Mucosa of descending colon (tissue), 3 donors: Measurements from ENCODE around the gene SEH1L. TPM values are rescaled to one million over a fixed set of nuclear protein-coding genes. Genes with fewer than 3 reads are reported as not detected.

Experiments used
- ATAC-seq: fragments of 200-7000 bp; cut with Tn5 transposase; one replicate; pipeline ENCODE4 v1.9.1; 2020; ENCODE audit warnings: mild to moderate bottlenecking, moderate library complexity
- DNase-seq, 3 donors: peaks; one replicate each; pipeline ENCODE4 v3.0.0-alpha.2; 2020
- H3K36me3 ChIP-seq: fragments of 200-600 bp; one replicate; pipeline ENCODE4 v1.8.0; 2021; ENCODE audit warnings: low read depth, mild to moderate bottlenecking
- H3K4me1 ChIP-seq: fragments of 200-600 bp; one replicate; pipeline ENCODE4 v1.8.0; 2021; ENCODE audit warnings: low read depth, mild to moderate bottlenecking
- H3K4me3 ChIP-seq: fragments of 200-600 bp; one replicate; pipeline ENCODE4 v1.8.0; 2021; ENCODE audit warnings: mild to moderate bottlenecking
- H3K9me3 ChIP-seq: fragments of 200-600 bp; one replicate; pipeline ENCODE4 v1.8.0; 2021; ENCODE audit warnings: mild to moderate bottlenecking
- intact Hi-C, 2 donors: fragments of 100-400 bp; cut with DNase I in 1 of 2; cut with micrococcal nuclease in 1 of 2; formaldehyde crosslinking; loops; one replicate each; pipeline versions ENCODE4 v1.11.0 to v1.11.1; 2022; cut with DNase I, micrococcal nuclease
- total RNA-seq, 3 donors: library from RNA; stranded (reverse); fragmentation: NEBNext Ultra II Directional in 2 of 3; extraction: Animal tissue kit (Norgen Biotek cat#: 25700) in 2 of 3; gene quantifications; one replicate each; pipeline versions ENCODE4 v1.2.1 to v1.2.4, GENCODE V29; 2021 to 2023
- TF ChIP-seq, protein P1 (sequence below): fragments of 200-600 bp; IDR thresholded peaks from one replicate; pipeline ENCODE4 v1.8.0; 2022; ENCODE audit warnings: antibody characterized with exemption, mild to moderate bottlenecking
- donor health status: DM: no; HTN: no; CAD: no; lungs with moderate emphysema.
- donor health status: DM: no; HTN: no; CAD: no.
- donor health status: DM: no; HTN: yes; CAD: no.

The SEH1L gene
- total RNA-seq, 3 donors from 2014 or later, result 33.7 to 36.7 (median 34.3) TPM

DNA sequence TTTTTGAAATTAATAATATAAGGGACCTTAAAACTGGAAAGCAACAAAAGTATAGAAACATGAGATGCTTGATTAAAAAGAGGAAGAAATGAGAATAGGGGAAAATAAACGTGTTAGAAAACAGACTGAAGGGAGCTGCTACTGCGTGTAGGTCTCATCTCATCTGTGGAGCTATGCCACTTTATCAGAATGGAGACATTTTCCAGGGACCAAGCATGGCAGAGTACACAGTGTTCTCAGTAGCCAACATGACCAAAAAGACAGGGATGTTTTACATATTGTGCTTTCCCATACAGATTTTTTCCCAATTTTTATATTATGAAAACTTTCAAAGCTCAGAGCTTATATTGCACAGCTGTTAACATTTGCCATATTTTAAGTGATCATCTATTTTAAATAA, 66.4 kb downstream of the SEH1L start:
- DNase-seq, result no peak
- intact Hi-C loops, result no loop called here
- ATAC-seq, result no peak
- Histone ChIP-seq H3K36me3 (no peaks in the 10 kb centered on the region), H3K9me3 (no peaks in the 10 kb centered on the region), H3K4me3 (no peak overlapping the region), H3K4me1 (no peaks in the 10 kb centered on the region)
- TF ChIP-seq, protein P1, sequence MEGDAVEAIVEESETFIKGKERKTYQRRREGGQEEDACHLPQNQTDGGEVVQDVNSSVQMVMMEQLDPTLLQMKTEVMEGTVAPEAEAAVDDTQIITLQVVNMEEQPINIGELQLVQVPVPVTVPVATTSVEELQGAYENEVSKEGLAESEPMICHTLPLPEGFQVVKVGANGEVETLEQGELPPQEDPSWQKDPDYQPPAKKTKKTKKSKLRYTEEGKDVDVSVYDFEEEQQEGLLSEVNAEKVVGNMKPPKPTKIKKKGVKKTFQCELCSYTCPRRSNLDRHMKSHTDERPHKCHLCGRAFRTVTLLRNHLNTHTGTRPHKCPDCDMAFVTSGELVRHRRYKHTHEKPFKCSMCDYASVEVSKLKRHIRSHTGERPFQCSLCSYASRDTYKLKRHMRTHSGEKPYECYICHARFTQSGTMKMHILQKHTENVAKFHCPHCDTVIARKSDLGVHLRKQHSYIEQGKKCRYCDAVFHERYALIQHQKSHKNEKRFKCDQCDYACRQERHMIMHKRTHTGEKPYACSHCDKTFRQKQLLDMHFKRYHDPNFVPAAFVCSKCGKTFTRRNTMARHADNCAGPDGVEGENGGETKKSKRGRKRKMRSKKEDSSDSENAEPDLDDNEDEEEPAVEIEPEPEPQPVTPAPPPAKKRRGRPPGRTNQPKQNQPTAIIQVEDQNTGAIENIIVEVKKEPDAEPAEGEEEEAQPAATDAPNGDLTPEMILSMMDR, result no peak

DNA sequence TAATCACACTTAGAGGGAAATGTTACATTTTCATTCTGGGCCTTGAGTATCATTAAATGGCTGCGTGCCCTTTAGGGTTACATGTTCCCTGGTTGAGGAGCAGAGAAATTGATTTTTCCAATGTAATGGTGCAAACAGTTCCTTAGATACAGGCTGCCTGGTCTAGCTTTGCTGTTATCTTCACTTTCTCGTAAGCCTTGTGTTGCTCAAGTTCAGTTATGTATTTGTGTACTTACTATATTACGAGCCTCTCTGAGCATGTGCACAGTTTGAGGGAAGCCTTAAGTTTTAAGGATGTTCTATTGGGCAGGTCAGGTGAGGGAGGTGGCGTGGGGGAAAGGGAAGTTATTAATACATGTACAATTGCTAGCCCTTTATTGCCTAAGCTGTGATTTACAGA, 67.0 kb downstream of the SEH1L start:
- no peaks in the 10 kb centered on the region for H3K36me3 ChIP-seq
- intact Hi-C loops, result no loop called here
- H3K9me3 ChIP-seq, result no peaks in the 10 kb centered on the region
- ATAC-seq (no peak), DNase-seq (no peak)
- no peak overlapping the region for H3K4me3 ChIP-seq
- no peaks in the 10 kb centered on the region for H3K4me1 ChIP-seq
- TF ChIP-seq, protein P1, result no peak

DNA sequence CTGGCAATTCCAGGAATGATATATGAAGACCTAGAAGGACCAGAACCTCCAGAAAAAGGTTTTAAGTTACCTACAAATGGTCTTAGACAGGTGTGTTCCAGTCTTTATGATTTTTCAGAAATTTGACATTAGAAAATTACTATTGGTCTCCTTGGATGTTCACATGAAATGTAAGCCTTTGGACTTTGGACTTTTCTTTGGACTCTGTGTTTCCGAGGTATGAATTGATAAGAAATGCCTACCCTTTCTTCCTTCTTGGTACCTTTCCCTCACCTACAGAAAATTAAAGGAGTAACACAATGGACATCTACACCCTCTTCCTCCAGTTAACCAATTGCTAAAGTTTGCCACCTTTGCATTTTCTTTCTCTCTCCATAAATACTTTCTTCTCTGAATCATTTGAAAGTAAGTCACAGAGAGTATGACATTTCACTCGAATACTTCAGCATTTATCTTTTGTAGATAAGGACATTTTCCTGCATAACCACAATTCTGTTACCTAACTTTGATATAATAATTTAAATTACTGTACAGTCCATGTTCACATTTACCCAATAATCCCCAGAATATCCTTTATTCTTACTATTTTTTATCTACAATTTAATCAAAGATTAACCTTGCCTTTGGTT, 69.5 kb downstream of the SEH1L start:
- intact Hi-C loops, result no loop called here
- no peaks in the 10 kb centered on the region for H3K36me3 ChIP-seq
- no peaks in the 10 kb centered on the region for H3K4me1 ChIP-seq
- DNase-seq (no peak), ATAC-seq (no peak)
- no peaks in the 10 kb centered on the region for H3K9me3 ChIP-seq
- TF ChIP-seq, protein P1, result no peak
- H3K4me3 ChIP-seq, result no peak overlapping the region

DNA sequence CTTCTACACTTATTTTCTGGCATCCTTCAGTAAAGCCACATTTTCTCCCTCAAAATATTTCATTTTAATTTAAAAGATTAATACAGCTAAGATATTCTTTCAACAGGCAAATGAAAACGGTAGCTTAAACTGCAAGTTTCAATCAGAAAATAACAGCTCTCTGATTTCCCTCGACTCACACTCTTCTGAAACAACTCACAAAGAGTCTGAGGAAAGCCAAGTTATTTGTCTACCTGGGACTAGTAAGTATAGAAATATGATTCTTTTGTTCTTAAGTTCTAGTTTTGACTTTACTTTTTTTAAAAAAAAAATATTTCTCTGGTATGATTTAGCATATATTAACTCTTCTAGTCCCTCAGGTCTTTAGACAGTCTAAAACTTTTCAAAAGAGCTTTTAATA, 70.6 kb downstream of the SEH1L start:
- Histone ChIP-seq H3K9me3 (no peaks in the 10 kb centered on the region), H3K4me1 (no peaks in the 10 kb centered on the region), H3K4me3 (no peak overlapping the region), H3K36me3 (no peaks in the 10 kb centered on the region)
- intact Hi-C loops, result no loop called here
- TF ChIP-seq, protein P1, result no peak
- no peak for ATAC-seq
- no peak for DNase-seq

DNA sequence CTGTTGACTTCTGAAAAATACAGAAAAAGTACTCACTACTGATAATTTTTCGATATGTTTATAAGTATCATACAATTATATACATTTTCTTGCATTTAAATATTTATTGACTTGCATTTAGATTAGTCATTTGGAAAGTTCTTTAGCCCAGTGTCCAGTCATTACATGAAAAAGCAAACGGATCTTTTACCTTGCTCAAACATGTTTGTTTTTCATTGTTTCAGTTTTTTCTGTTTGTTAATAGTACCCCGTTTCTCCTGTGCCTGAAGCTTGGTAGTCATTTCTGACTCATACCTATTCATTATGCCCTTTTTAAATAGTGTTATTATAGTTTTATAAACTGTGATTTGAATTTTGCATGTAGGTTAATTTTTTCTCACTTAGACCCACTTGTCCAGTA, 71.5 kb downstream of the SEH1L start:
- intact Hi-C loops, result no loop called here
- Histone ChIP-seq H3K9me3 (no peaks in the 10 kb centered on the region), H3K4me3 (no peak overlapping the region), H3K4me1 (no peaks in the 10 kb centered on the region), H3K36me3 (no peaks in the 10 kb centered on the region)
- ATAC-seq, result no peak
- TF ChIP-seq, protein P1, result no peak
- DNase-seq, result no peak

DNA sequence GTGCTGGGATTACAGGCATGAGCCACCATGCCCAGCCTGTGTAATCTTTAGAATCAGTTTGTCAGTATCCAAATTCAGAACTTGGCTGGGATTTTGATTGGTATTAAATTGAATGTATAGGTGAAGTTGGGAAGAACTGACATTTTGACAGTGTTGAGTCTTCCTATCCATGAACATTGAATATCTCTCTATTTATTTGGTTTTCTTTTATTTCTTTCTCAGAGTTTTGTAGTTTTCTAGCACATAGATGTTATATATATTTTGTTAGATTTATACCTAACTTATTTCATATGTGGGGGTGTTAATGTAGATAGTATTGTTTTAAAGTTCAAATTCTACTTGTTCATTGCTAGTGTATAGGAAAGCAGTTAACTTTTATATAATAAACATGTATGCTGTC, 74.8 kb downstream of the SEH1L start:
- no peak overlapping the region for H3K4me3 ChIP-seq
- no peaks in the 10 kb centered on the region for H3K4me1 ChIP-seq
- ATAC-seq, result no peak
- TF ChIP-seq, protein P1, result no peak
- no peak for DNase-seq
- intact Hi-C loops, result no loop called here
- H3K36me3 ChIP-seq, result no peaks in the 10 kb centered on the region
- H3K9me3 ChIP-seq, result no peaks in the 10 kb centered on the region
